ENCODE measurements around the gene HTT.

The HTT gene

DNA sequence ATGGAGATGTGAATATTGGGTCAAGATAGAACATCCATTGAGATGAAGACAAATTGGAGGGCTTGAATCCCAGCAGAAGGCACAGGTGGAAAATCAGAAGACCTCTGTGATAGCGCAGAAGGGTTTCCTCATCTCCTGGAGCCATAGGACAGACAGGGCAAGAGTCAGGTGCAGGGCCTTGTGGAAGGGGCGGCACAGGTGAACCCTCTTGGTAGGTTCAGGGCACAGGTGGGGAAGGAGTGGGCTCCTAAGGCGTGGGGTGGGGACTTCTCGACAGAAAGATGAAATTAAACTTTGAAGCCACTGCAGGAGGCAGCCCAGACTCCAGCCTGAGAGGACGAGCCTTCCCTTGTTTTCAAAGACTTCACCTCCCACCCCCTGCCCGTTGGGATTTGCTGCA lies 209.0 kb downstream of the HTT start:
- no peak for DNase-seq

DNA sequence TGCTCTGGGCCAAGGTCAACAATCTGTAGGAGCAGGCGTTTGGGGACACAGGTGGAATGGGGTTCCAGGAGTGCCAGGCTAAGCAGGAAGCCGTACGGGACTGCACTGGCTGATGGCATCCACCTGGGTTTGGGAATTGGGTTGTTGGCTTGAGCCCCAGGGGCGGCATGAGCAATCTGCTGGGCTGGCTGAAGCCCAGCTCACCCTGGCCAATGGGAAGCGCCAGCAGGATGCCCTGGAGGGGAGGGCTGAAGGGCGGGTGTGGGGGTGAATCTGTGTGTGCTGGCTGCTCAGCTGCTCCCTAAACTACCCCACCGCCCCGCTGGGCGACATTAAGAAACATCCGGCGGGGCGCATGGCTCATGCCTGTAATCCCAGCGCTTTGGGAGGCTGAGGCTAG lies 209.4 kb downstream of the HTT start:
- DNase-seq, result no peak

DNA sequence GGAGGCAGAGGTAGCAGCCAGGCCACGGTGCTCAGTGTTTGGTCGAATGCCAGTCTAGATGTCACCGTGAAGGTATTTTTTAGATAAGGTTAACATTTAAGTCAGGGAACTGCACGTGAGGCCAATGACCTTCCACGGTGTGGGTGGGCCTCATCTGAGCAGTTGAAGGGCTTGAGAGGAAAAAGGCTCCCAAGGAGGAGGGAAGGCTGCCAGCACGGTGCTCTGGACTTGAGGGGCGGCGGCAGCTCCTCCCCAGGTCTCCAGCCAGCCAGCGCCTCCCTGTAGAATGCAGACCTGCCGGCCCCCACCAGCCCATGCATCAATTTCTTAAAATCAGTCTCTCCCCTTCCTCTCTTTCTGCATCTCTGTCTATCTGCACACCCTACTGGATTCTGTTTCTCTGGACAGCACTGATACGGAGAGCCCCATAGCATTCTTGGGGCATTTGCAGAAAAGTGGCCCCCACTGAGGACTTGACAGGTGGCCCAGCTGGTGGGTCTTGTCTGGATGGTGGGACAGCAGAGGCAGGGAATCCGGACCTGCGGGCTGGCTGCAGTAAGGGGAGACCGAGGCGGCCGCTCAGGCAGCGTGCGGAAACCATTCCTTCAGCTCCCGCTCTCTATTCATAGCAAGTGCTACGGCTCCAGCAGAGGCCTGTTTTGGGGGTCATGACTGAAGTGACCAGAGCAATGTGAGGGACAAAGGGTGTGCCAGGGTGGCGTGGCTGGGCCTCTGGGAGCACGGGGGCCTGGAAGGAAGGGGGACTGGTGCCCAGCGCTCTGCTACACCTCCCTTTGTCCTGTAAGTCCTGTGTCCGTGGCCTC lies 210.5 kb downstream of the HTT start:
- no peak for DNase-seq

DNA sequence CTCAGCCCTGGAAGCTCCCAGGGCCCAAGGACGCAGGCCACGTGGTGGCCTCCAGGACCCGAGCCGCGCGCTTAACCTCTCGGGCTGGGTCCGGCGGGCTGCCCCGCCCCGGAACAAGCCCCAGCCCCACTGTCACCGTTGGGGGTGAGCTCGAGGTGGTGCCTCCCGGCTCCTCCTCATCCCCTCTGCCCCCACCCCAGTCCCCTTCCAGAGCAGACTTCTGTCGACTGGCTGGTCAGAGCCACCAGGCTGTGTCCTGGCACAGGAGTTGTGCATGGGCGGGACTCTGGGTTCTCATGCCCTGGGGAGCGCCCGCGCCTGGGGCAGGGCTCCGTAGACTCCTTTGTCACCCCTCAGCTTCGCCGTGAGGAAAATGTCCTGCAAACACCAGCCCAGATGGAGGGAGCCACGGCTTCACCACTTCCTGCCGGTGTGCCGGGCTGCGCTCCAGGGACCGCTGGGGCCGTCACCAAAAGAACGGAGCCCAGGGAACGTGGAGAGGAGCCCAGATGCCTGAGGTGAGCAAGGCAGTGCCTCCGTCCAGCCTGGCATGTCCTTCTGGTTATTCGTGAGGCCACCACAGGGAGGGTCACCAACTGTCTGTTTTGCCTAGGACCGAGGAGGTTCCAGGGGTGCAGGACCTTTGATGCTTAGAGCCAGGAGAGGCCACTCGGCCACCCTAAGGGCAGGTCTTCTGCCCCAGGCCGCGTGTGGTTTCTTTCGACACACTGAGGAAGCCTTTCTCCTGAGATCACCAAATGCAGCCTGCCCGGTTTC lies 211.3 kb downstream of the HTT start:
- DNase-seq, result no peak

DNA sequence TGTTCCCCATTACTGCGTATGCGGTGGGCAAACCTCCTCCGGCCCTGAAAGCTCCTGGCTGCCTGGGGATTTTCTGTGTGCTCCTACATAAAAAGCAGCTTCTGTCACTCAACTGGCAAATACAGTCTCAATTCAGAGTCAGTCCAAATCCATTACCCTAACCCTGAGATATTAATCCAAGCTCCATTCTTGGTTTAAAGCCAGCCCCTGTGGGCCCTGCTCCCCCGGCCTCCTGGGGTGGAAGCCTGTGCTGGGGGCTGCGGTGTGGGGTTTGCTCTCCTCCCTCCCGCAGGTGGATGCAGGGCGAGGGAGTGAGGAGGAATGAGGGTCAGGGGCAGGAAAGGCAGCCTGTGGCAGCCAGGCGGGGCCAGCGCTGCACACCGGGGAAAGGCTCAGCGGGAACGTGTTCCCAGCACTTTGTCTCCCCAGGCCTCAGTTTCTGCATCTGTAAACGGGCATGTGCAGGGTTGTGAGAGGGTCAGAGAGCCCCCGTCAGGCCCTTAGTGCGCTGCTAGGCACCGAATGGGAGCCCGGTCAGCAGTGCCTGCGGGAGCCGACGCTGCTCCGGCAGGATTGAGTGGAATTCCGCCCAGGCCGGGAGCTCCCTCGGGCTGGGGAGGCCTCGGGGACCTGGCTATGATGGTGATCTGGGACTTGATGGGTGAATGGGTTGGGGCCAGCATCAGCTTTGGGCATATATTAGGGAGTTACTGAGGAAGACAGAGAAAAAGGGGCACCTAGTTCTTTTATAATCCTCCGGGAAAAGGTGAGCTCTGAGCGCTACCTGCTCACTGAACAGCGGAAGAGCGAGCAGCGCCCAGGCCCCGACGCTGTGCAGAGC lies 212.1 kb downstream of the HTT start:
- no peak for DNase-seq

DNA sequence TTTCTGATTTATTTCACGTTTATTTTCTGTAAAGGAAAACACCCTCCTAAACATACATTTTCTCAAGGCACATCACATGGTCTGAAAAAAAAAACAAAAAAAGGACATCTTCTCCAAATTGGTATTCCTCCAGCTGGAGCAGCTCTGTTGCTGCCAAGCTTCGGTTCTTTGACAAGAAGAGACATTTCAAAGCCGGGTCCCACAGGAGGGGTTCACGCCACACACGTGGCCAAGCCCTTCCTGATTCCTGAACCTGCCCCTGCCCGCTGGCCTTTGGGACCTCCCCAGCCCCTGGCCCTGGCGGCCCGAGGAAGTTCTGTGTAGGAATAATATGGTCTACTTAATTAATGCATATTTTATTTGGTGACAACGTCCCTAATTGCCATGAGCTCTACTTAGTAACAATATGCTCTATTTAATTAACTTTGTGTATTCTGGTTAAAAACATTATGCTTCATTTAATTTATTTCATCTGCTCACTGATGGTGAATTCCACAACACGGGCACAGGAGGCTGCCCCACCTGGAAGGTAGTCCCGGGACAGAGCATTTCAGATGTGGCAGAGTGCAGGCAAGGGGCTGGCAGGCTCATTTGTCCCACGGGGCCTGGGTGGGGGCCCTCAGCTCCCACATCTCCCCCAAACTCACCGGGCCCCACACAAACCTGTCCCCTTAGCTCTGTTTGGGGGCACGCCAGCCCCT lies 212.9 kb downstream of the HTT start:
- no peak for DNase-seq

DNA sequence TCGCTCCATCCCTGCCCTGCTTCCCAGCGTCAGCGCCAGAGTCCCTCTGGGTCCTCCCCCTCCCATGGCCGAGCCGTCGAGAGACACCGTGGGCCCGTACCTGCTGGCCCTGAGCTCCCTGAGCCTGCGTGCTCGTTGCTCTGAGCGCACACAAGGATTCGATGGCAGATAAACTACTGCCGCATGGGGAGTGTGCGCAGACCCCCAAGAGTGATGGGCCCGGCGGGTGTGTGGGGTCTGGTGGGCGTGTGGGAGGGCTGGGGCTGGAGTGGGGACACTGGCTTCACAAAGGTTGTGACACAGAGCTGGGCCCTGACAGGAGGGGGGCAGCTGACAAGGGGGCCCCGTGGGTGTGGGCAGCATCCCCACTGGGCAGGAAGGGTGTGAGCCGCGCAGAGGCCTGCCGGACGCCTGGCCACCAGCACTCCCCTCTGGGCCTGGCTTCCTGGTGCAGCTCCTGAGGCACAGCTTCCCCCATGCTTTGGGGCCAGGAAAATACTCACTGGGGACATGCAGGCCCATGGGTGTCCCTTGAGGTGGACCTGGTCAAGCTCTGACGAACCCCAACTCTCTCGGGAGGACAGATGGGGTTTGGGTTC lies 213.6 kb downstream of the HTT start:
- no peak for DNase-seq

DNA sequence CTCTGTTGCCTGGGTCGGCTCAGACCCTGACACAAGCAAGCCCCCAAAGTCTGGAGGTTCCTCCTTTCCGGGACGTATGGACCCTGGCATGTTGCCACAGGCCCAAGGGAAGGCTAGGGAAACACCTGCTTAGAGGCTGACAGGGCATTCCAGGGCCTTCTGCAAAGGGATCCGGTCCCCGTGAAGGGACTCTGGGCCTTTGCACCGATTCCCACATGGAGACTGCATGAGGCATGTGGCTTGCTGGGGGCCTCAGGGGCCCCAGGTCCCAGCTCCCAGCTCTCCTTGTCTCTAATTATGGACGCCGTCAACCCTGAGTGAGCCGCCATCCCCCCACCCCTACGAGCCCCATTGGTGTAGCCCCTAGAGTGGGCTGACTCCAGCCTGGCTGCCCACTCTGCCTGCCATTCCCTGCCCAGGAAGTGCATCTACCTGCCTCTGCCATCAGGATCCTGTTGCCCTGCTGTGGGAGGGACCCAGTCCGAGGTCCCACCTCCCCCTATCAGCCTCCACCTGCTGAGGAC lies 214.2 kb downstream of the HTT start:
- DNase-seq, result no peak

DNA sequence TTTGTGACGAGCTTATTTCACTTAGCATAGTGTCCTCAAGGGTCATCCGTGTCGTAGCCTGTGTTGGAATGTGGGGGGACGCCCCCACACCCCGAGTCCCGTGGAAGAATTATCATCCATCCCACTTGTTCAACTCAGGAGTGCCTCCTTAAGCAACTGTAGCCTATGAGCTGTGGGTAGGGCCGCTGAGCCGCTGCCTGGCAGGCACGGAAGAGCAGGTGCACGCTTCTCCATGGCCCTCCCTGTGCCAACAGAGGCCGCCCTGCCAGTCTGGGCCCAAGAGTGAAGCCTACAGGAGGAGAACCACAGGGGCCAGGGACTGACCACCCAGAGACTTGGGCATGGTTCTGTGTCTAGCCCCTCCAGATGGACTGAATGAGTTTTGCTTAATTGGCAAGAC lies 216.0 kb downstream of the HTT start:
- no peak for DNase-seq

DNA sequence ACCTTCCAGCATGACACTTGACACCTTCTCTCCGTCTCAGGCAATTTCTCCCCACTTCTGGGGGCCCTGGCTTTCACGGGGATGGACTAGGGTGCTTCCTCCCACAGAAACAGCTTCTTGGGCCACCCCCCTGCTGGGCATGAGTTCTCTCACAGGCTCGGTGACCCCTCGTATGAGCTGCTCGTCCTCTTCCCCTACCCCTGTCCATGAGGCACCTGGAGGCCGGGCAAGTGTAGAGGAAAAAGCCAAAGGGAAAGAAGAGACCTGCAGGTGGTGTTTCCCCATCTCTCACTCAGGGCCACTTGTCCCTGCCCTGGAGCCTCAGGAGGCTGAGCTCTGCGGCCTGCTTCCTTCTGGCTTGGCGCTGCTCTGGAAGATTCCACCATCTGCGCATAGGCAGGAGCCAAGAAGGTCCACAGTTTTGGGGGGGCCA lies 216.4 kb downstream of the HTT start:
- no peak for DNase-seq

DNA sequence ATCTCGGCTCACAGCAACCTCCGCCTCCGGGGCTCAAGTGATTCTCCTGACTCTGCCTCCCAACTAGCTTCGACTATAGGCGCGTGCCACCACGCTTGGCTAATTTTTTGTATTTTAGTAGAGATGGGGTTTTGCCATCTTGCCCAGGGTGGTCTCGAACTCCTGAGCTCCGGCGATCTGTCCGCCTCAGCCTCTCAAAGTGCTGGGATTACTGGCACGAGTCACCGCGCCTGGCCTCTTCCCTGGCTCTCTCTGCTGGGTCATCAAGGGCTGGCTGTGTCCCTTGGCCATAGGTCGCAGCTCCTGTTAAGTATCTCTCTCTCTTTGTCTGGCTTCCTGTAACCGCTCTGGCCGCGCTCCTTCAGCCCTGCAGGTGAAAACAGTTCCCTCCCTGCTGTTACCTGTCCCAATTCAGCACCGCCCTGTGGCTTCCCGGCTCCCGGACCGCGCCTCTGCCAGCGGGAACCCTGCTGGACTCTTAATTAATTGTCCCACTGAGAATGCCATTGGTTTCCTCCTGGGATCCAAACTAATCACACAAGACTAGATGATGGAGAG lies 217.0 kb downstream of the HTT start:
- no peak for DNase-seq

DNA sequence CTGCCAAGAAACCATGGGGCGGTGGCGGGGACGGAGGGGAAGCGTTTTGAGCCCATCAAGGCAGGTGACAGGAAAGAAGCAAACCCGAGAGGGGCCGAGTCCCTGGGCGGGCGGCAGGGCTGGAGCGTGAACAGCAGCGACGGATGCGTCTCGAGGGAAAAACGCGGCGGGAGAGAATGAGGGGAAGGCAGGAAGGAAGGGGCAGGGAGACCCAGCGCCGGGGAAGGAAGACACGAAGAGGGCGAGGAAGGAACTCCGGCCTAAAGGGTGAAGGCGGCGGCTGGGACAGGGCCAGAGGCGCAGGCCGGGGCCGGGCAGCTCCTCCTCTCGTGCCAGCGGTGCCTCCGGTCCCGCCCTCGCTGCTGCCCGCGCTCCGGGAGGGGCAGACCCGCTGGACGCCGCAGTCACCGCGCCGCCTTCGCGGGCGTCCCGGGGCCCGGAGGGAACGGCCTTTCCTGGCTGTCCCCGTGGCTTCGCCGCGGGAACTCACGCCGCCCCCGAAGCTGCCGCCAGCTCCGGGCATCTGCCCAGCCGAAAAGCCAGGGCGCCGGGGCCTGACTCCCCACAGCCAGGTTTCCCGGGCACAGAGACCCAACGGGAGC lies 217.6 kb downstream of the HTT start:
- peak; percentile 15 for DNase-seq

DNA sequence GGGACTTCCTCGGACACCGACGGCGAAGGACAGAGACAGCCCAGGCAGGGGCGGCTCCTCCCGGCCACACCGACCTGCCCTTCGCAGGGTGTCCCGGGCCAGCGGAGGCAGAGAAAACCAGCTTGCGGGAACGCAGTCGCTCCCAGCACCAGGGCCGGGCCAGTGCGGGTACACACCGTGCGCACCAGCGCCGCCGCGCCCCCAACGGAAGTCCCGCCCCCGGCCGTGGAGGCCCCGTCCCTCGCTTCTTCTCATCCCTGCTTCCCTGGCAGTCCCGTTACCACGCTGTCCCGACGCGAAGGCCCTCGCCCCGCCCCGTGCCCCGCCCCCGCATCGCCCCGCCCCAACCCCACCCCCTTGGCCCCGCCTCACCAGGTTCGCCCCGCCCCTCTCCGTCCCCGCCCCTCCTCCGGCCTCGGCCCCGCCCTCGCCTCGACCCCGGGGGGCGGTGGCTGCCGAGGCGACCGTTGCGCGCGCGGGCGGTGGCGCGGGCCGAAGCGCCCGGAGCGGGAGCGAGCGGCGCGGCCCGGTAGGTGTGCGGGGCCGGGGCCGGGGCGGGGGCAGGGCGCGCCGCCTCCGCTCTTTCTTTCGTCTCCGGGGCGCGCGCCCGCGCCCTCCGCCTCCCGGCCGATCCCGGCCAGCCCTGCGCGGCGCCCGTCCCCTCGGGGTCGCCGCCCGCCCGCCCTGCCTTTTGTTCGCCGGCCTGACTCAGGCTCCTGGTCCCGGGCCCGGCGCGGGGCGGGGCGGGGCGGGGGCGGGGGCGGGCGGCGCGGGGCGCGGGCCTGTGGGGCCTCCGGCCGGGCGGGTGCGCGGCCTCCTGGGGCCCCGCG lies 218.3 kb downstream of the HTT start, which contains the start of gene RGS12:
Gene RGS12, plus strand, starts transcription at position 451 of the 830 bp plus-strand sequence. CDS start 23,150 bp downstream, outside the sequence.
- peak; percentile 85 for DNase-seq

Data from NCI-H1105 (cell line).